ENCODE results near the gene CADM1. TPM values are rescaled to one million over a fixed set of nuclear protein-coding genes. Genes with fewer than 3 reads are reported as not detected.

Gene CADM1
- total and polyA plus RNA-seq, 9 of the 15 experiments (the other 6 are each of a cell fraction or from before 2014, with no cell fraction given) = 0.42 TPM; not detected in 8

GRCh38 chr11:115127790-115128189 is 376.4 kb downstream of the CADM1 start:
- no TSS peak for BruUV-seq (replicated peaks)
- Histone ChIP-seq H3K79me2 (ENCODE audit: control insufficient read depth, insufficient read depth, low read length) (no peaks in the 10 kb centered on the region), H3K27ac (ENCODE audit: extremely low read depth, low read depth, low read length) (no peak overlapping the region), H3K27me3 (ENCODE audit: control insufficient read depth in 2 of 2, insufficient read depth in 2 of 2, low read length in 2 of 2) (no peaks in the 10 kb centered on the region), H2AFZ (ENCODE audit: low read depth, low read length) (no peak overlapping the region), H3K36me3 (ENCODE audit: control insufficient read depth, insufficient read depth, low read length) (no peaks in the 10 kb centered on the region), H3K9ac (ENCODE audit: insufficient read depth in 1 of 2, low read depth in 2 of 2, low read length in 2 of 2) (no peak overlapping the region), H3K9me3 (replicated peaks; ENCODE audit: control insufficient read depth, insufficient read depth, low read depth, low read length) (no peaks in the 10 kb centered on the region), H4K20me1 (replicated peaks; ENCODE audit: control insufficient read depth, insufficient read depth, low read length) (no peaks in the 10 kb centered on the region; the same call in 1 of the 2 replicates), H3K4me3 (no peak overlapping the region), H3K4me1 (replicated peaks in 1 of 2; ENCODE audit: control insufficient read depth in 2 of 2, insufficient read depth in 2 of 2, low read length in 2 of 2) (no peaks in the 10 kb centered on the region), H3K9me1 (ENCODE audit: control insufficient read depth, insufficient read depth, low read length) (no peaks in the 10 kb centered on the region), H3K4me2 (ENCODE audit: insufficient read depth, low read length) (no peak overlapping the region)
- intact Hi-C loops (cut with micrococcal nuclease) (no loop called here), in situ Hi-C loops (cut with MboI) (no loop called here)
- no peak for ATAC-seq
- FAIRE-seq = no peak
- ChIA-PET POLR2A (no interaction called here), CTCF (ENCODE audit: low intra/inter-chr PET ratio) (no interaction called here)
- no peak for TF ChIP-seq ZBTB8A (IDR thresholded peaks at IDR 0.05; ENCODE audit: partially characterized antibody)
- no peak for TF ChIP-seq RBM17 (IDR thresholded peaks at IDR 0.05; ENCODE audit: borderline replicate concordance, low read depth, low read length)
- TF ChIP-seq KDM4B (IDR thresholded peaks at IDR 0.05; ENCODE audit: borderline replicate concordance in 2 of 2, low read depth in 1 of 2) = no peak
- no peak for TF ChIP-seq E2F6 (IDR thresholded peaks at IDR 0.05; ENCODE audit: borderline replicate concordance in 1 of 2, extremely low read depth in 1 of 2, insufficient read depth in 1 of 2, insufficient read length in 1 of 2, low read depth in 1 of 2, low read length in 1 of 2, poor library complexity in 1 of 2, severe bottlenecking in 1 of 2)
- no peak for DNase-seq (ENCODE audit: extremely low read depth in 1 of 4, low spot score in 3 of 4)
- WGBS (ENCODE audit: insufficient coverage, low coverage, missing lambda C conversion rate) = 2% methylated on average over 3 of the region's 3 CpGs

Data from K562 (cell line).